Endothelial cell of umbilical vein (primary cell): Measurements from ENCODE around the gene PAQR8. TPM values are rescaled to one million over a fixed set of nuclear protein-coding genes. Genes with fewer than 3 reads are reported as not detected.

ENCODE experiments used
- BruUV-seq: library from RNA; stranded (reverse); fragments of 400-500 nt; replicated peaks from 2 replicates; lab custom pipeline; 2021; lab: Mats Ljungman, UMichigan
- CTCF ChIA-PET: fragments of 300-600, 350-600 bp; sonication (Branson Sonifier 250); formaldehyde crosslinking; loops from one replicate; lab custom pipeline; 2021; ENCODE audit warnings: antibody characterized with exemption, inconsistent platforms; lab: Charles Lee
- POLR2A ChIA-PET: fragments of 300-600, 350-600 bp; sonication (Branson Sonifier 250); formaldehyde crosslinking; loops from one replicate; lab custom pipeline; 2021; ENCODE audit warnings: antibody characterized with exemption, inconsistent platforms; lab: Charles Lee
- DNase-seq: peaks from one replicate; pipeline ENCODE4 v3.0.0-alpha.2; 2011; ENCODE audit warnings: low read depth, low spot score
- FAIRE-seq: peaks from 2 replicates; lab custom pipeline; 2011; peaks lifted over from hg19 to GRCh38; lab: Jason Lieb, UNC
- H2AFZ ChIP-seq: 2 replicates; pipeline ENCODE4 v1.6.0; 2012; ENCODE audit warnings: low read depth, low read length, control low read depth, inconsistent platforms
- H3K27ac ChIP-seq: 2 replicates; pipeline ENCODE4 v1.5.1; 2011; ENCODE audit warnings: low read depth, mild to moderate bottlenecking, control low read depth, low read length, moderate library complexity; ENCODE audit not compliant: insufficient read depth
- H3K27me3 ChIP-seq, 2 experiments: 2 replicates each; pipeline versions ENCODE4 v1.6.0 to v1.6.1; 2011; ENCODE audit warnings: low read length in 2 of 2, mixed read lengths in 1 of 2; ENCODE audit not compliant: control insufficient read depth in 2 of 2, insufficient read depth in 2 of 2
- H3K36me3 ChIP-seq, 2 experiments: 2 replicates in 1 of 2; 3 replicates in 1 of 2; pipeline ENCODE4 v1.5.1; 2011; ENCODE audit warnings: low read length in 2 of 2, mild to moderate bottlenecking in 1 of 2, moderate library complexity in 1 of 2; ENCODE audit not compliant: control insufficient read depth in 2 of 2, insufficient read depth in 2 of 2; ENCODE audit errors: extremely low read depth in 1 of 2
- H3K4me1 ChIP-seq: 3 replicates; pipeline ENCODE4 v1.5.1; 2011; ENCODE audit warnings: mild to moderate bottlenecking, low read length; ENCODE audit not compliant: control insufficient read depth, insufficient read depth; ENCODE audit errors: extremely low read depth
- H3K4me2 ChIP-seq: 2 replicates; pipeline ENCODE4 v1.6.1; 2011; ENCODE audit warnings: low read length, control low read depth, mixed read lengths; ENCODE audit not compliant: insufficient read depth
- H3K4me3 ChIP-seq, 3 experiments: fragments of 200-600 bp in 1 of 3; sonication (generic), shearing (Covaris generic) in 1 of 3; replicated peaks in 1 of 3; 2 replicates each; pipeline ENCODE4 v1.5.1; 2011 to 2016; ENCODE audit warnings: control low read depth in 3 of 3, low read length in 3 of 3, mild to moderate bottlenecking in 2 of 3, inconsistent platforms in 1 of 3, low read depth in 1 of 3, moderate library complexity in 1 of 3; ENCODE audit not compliant: insufficient read depth in 1 of 3
- H3K79me2 ChIP-seq: 2 replicates; pipeline ENCODE4 v1.6.0; 2012; ENCODE audit warnings: low read length, inconsistent platforms; ENCODE audit not compliant: control insufficient read depth, insufficient read depth
- H3K9ac ChIP-seq: replicated peaks from 2 replicates; pipeline ENCODE3; 2011; ENCODE audit warnings: low read length, control low read depth; ENCODE audit not compliant: insufficient read depth; ENCODE audit errors: extremely low read depth
- H3K9me1 ChIP-seq: replicated peaks from 3 replicates; pipeline ENCODE4 v1.6.0; 2011; ENCODE audit warnings: mild to moderate bottlenecking, low read length; ENCODE audit not compliant: control insufficient read depth, insufficient read depth; ENCODE audit errors: extremely low read depth
- H3K9me3 ChIP-seq: replicated peaks from 2 replicates; pipeline ENCODE4 v1.5.1; 2012; ENCODE audit warnings: low read length, inconsistent platforms; ENCODE audit not compliant: control insufficient read depth, insufficient read depth
- H4K20me1 ChIP-seq: replicated peaks from 2 replicates; pipeline ENCODE3; 2011; ENCODE audit warnings: mild to moderate bottlenecking, low read length; ENCODE audit not compliant: control insufficient read depth, insufficient read depth; ENCODE audit errors: extremely low read depth
- EZH2 ChIP-seq: IDR thresholded peaks from 2 replicates; pipeline ENCODE4 v1.6.1; 2012; ENCODE audit warnings: borderline replicate concordance, low read depth, mild to moderate bottlenecking, moderate library complexity, low read length, inconsistent platforms; ENCODE audit not compliant: severe bottlenecking
- FOS ChIP-seq: IDR thresholded peaks from 2 replicates; pipeline ENCODE4 v1.6.1; 2011; ENCODE audit warnings: mild to moderate bottlenecking, low read length, moderate library complexity, borderline replicate concordance; ENCODE audit not compliant: insufficient read depth
- GATA2 ChIP-seq: IDR thresholded peaks from 2 replicates; pipeline ENCODE4 v1.7.0; 2011; ENCODE audit warnings: low read depth, mild to moderate bottlenecking, moderate library complexity, mixed read lengths, low read length; ENCODE audit not compliant: insufficient read length, insufficient read depth
- JUN ChIP-seq: IDR thresholded peaks from 2 replicates; pipeline ENCODE4 v1.6.1; 2011; ENCODE audit warnings: borderline replicate concordance, low read depth; ENCODE audit not compliant: insufficient read length, insufficient read depth
- MYC ChIP-seq: IDR thresholded peaks from one replicate; pipeline ENCODE4 v1.6.1; 2011; ENCODE audit warnings: mild to moderate bottlenecking, low read depth, low read length
- POLR2A ChIP-seq: IDR thresholded peaks from 2 replicates; pipeline ENCODE4 v1.6.1; 2012; ENCODE audit warnings: low read depth, mild to moderate bottlenecking, control low read depth, low read length
- POLR2AphosphoS5 ChIP-seq: IDR thresholded peaks from 2 replicates; pipeline ENCODE4 v1.6.1; 2012; ENCODE audit warnings: low read depth, mild to moderate bottlenecking, control low read depth, low read length, moderate library complexity; ENCODE audit not compliant: insufficient read depth
- dilution Hi-C: fragments of 300-500 bp; cut with MboI; formaldehyde crosslinking; loops from one replicate; pipeline ENCODE4 v1.15.0; 2019; ENCODE audit warnings: low sequenced_read_pairs; ENCODE audit not compliant: extremely low pct_ligation_motif_present
- intact Hi-C: fragments of 100-400 bp; cut with micrococcal nuclease; formaldehyde crosslinking; loops from one replicate; pipeline ENCODE4 v1.10.0; 2022
- polyA plus RNA-seq, 4 experiments: library from polyadenylated mRNA; depleted of rRNA in 3 of 4; stranded (reverse) in 3 of 4; unstranded in 1 of 4; fragments of >200 nt; gene quantifications; 2 replicates each; pipeline versions ENCODE4 v1.2.1 to v1.2.3, GENCODE V29; 2011 to 2012; ENCODE audit warnings: missing spikeins in 1 of 4
- total RNA-seq: library from RNA; stranded (reverse); gene quantifications from 2 replicates; pipeline ENCODE4 v1.2.3, GENCODE V29; 2021
- TF ChIP-seq, protein P1 (sequence below): IDR thresholded peaks from 2 replicates; pipeline ENCODE4 v1.6.1; 2011; ENCODE audit not compliant: insufficient read depth, insufficient read length
- TF ChIP-seq, protein P2 (sequence below), 2 donors: IDR thresholded peaks; 1 replicate in 1 of 2; 2 replicates in 1 of 2; pipeline ENCODE4 v1.5.1; 2011; ENCODE audit warnings: low read length in 2 of 2, mild to moderate bottlenecking in 2 of 2, moderate library complexity in 2 of 2, control low read depth in 1 of 2, inconsistent platforms in 1 of 2, low read depth in 1 of 2; ENCODE audit not compliant: insufficient read depth in 1 of 2; ENCODE audit errors: extremely low read depth in 1 of 2

The PAQR8 gene
- total and polyA plus RNA-seq, 2 donors (not counting 3 experiments of a cell fraction or from before 2014, with no cell fraction given), result 4.3 to 6.0 TPM

DNA sequence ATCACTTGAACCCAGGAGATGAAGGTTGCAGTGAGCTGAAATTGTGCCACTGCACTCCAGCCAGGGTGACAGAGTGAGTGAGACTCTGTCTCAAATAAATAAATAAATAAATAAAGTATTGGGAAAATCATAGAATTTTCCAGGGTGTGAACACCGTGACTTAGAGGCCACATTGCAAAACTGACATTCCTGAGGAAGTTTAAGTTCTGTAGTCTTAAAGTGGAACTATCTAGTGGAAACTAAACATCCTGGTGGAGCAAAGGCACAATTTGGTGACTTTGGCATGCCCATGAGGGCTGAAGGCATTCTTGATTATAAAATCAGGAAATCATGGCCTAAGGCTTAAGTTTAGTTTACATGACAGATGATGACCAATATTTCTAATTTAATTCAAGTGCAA is 44.7 kb upstream of the PAQR8 start:
- TF ChIP-seq, protein P1, sequence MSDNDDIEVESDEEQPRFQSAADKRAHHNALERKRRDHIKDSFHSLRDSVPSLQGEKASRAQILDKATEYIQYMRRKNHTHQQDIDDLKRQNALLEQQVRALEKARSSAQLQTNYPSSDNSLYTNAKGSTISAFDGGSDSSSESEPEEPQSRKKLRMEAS, result no peak
- TF ChIP-seq, protein P2, sequence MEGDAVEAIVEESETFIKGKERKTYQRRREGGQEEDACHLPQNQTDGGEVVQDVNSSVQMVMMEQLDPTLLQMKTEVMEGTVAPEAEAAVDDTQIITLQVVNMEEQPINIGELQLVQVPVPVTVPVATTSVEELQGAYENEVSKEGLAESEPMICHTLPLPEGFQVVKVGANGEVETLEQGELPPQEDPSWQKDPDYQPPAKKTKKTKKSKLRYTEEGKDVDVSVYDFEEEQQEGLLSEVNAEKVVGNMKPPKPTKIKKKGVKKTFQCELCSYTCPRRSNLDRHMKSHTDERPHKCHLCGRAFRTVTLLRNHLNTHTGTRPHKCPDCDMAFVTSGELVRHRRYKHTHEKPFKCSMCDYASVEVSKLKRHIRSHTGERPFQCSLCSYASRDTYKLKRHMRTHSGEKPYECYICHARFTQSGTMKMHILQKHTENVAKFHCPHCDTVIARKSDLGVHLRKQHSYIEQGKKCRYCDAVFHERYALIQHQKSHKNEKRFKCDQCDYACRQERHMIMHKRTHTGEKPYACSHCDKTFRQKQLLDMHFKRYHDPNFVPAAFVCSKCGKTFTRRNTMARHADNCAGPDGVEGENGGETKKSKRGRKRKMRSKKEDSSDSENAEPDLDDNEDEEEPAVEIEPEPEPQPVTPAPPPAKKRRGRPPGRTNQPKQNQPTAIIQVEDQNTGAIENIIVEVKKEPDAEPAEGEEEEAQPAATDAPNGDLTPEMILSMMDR (IDR thresholded peaks at IDR 0.05; ENCODE audit: extremely low read depth in 1 of 2, insufficient read depth in 1 of 2, low read depth in 1 of 2, low read length in 2 of 2), result no peak
- TF ChIP-seq GATA2 (no peak), POLR2AphosphoS5 (no peak), FOS (no peak), EZH2 (no peak), MYC (no peak), POLR2A (no peak), JUN (no peak)
- intact Hi-C loops, result no loop called here
- H3K4me2 ChIP-seq, result no peak overlapping the region
- H3K79me2 ChIP-seq, result no peaks in the 10 kb centered on the region
- H2AFZ ChIP-seq, result no peak overlapping the region
- H3K27me3 ChIP-seq, result no peaks in the 10 kb centered on the region
- H3K9me1 ChIP-seq, result no peaks in the 10 kb centered on the region
- no peak overlapping the region for H3K9ac ChIP-seq
- no peak overlapping the region for H3K4me3 ChIP-seq
- dilution Hi-C loops, result no loop called here
- no peaks in the 10 kb centered on the region for H3K4me1 ChIP-seq
- POLR2A ChIA-PET, result no interaction called here
- no peaks in the 10 kb centered on the region for H3K36me3 ChIP-seq
- FAIRE-seq (no peak), DNase-seq (no peak)
- H4K20me1 ChIP-seq, result no peaks in the 10 kb centered on the region
- no TSS peak for BruUV-seq
- H3K27ac ChIP-seq, result no peak overlapping the region
- CTCF ChIA-PET, result no interaction called here
- no peaks in the 10 kb centered on the region for H3K9me3 ChIP-seq
